ENCODE data around the gene GALNT2.

GRCh38 chr1:230122366-230123279, 55.6 kb downstream of the GALNT2 start:
- TF ChIP-seq RFX5 (IDR thresholded peaks at IDR 0.05; ENCODE audit: low read depth, low read length) (no peak), USF2 (IDR thresholded peaks at IDR 0.05; ENCODE audit: low read depth, low read length) (no peak), CTCF (conservative IDR thresholded peaks at IDR 0.05; ENCODE audit: low read depth, low read length) (no peak), RCOR1 (IDR thresholded peaks at IDR 0.05; ENCODE audit: insufficient replicate concordance, low read length) (no peak), POLR2A (IDR thresholded peaks at IDR 0.05; ENCODE audit: low read depth, low read length) (no peak), BHLHE40 (IDR thresholded peaks at IDR 0.05; ENCODE audit: low read depth, low read length) (no peak), MAFK (IDR thresholded peaks at IDR 0.05; ENCODE audit: low read depth, low read length) (no peak), SMC3 (IDR thresholded peaks at IDR 0.05; ENCODE audit: low read depth, low read length) (no peak), NFE2L2 (IDR thresholded peaks at IDR 0.05; ENCODE audit: low read depth, low read length) (no peak), MXI1 (IDR thresholded peaks at IDR 0.05; ENCODE audit: borderline replicate concordance, low read depth, low read length) (no peak)

Data from IMR-90 (cell line).